ENCODE measurements around the gene DDX1. TPM values are rescaled to one million over a fixed set of nuclear protein-coding genes. Genes with fewer than 3 reads are reported as not detected.

DDX1 gene
- total and polyA plus RNA-seq, 10 of the 15 experiments (the other 5 are each of a cell fraction or from before 2014, with no cell fraction given) = 53.2 to 134 (median 85.6) TPM

GRCh38 chr2:15605721-15606120 lies 14.1 kb downstream of the DDX1 start (continued):
- TF ChIP-seq PBX3 (IDR thresholded peaks at IDR 0.05; ENCODE audit: insufficient replicate concordance, low read depth, low read length) (no peak), NRF1 (conservative IDR thresholded peaks at IDR 0.05; ENCODE audit: low read depth, low read length) (no peak)

- BruUV-seq (replicated peaks) = no TSS peak
- no peak overlapping the region for H3K4me3 ChIP-seq
- CTCF ChIA-PET = no interaction called here
- H3K36me3 ChIP-seq (ENCODE audit: control insufficient read depth in 2 of 2, insufficient read depth in 2 of 2, low read length in 1 of 2) = peaks cover 13 to 21% of the 10 kb centered on the region in 2 experiments
- intact Hi-C loops (cut with micrococcal nuclease; ENCODE audit: unreplicated experiment) (no loop called here), in situ Hi-C loops (cut with MboI) (no loop called here)
- ATAC-seq (no peak), DNase-seq (ENCODE audit: low read depth, low spot score) (no peak), FAIRE-seq (no peak)
- no peak overlapping the region for H3K4me2 ChIP-seq (ENCODE audit: control insufficient read depth, insufficient read depth)
- POLR2A ChIA-PET = no interaction called here
- RAD21 ChIA-PET (ENCODE audit: unreplicated experiment) = no interaction called here
- H3K79me2 ChIP-seq (ENCODE audit: control insufficient read depth, insufficient read depth, low read length) = no peaks in the 10 kb centered on the region
- H3K27ac ChIP-seq (ENCODE audit: control insufficient read depth, insufficient read depth) = no peak overlapping the region
- no peaks in the 10 kb centered on the region for H4K20me1 ChIP-seq (ENCODE audit: control insufficient read depth, insufficient read depth)
- H3K4me1 ChIP-seq (ENCODE audit: control insufficient read depth, insufficient read depth, low read length) = no peaks in the 10 kb centered on the region
- no peaks in the 10 kb centered on the region for H3K27me3 ChIP-seq (replicated peaks in 1 of 2; ENCODE audit: control insufficient read depth in 2 of 2, insufficient read depth in 2 of 2, low read length in 1 of 2)
- H3K9me3 ChIP-seq (replicated peaks; ENCODE audit: control insufficient read depth, insufficient read depth, low read length) = no peaks in the 10 kb centered on the region
- WGBS (ENCODE audit: insufficient coverage, insufficient replicate concordance, low lambda C conversion rate, missing lambda C conversion rate) = 90% methylated on average over 8 of the region's 8 CpGs
- SMC1A ChIA-PET (ENCODE audit: uncharacterized antibody, unreplicated experiment) = no interaction called here
- no peak overlapping the region for H2AFZ ChIP-seq (ENCODE audit: control insufficient read depth, low read depth, low read length)
- H3K9ac ChIP-seq (ENCODE audit: control insufficient read depth, insufficient read depth, low read length) = no peak overlapping the region
- no peak for TF ChIP-seq TCF7 (IDR thresholded peaks at IDR 0.05; ENCODE audit: borderline replicate concordance)
- no peak for TF ChIP-seq RUNX3 (IDR thresholded peaks at IDR 0.05; ENCODE audit: low read length)
- TF ChIP-seq CBX5 (IDR thresholded peaks at IDR 0.05; ENCODE audit: low read depth) = no peak
- TF ChIP-seq ZSCAN29 (IDR thresholded peaks at IDR 0.05) = no peak
- TF ChIP-seq CHD4 (IDR thresholded peaks at IDR 0.05) = no peak
- no peak for TF ChIP-seq BHLHE40 (IDR thresholded peaks at IDR 0.05; ENCODE audit: borderline replicate concordance in 1 of 2, low read depth in 2 of 2, low read length in 1 of 2)
- TF ChIP-seq NRF1 (conservative IDR thresholded peaks at IDR 0.05; ENCODE audit: low read depth, low read length) = no peak
- no peak for TF ChIP-seq CHD2 (IDR thresholded peaks at IDR 0.05; ENCODE audit: borderline replicate concordance, low read depth, low read length)
- TF ChIP-seq IKZF2 (IDR thresholded peaks at IDR 0.05) = no peak
- TF ChIP-seq SREBF1 (IDR thresholded peaks at IDR 0.05; ENCODE audit: low read length) = no peak
- no peak for TF ChIP-seq RELA (IDR thresholded peaks at IDR 0.05; ENCODE audit: borderline replicate concordance, partially characterized antibody)
- no peak for TF ChIP-seq ETV6 (conservative IDR thresholded peaks at IDR 0.05 in 1 of 2, IDR thresholded peaks at IDR 0.05 in 1 of 2; ENCODE audit: borderline replicate concordance in 1 of 2, low read depth in 1 of 2)
- TF ChIP-seq NKRF (conservative IDR thresholded peaks at IDR 0.05) = no peak
- no peak for TF ChIP-seq CREM (IDR thresholded peaks at IDR 0.05; ENCODE audit: low read depth)
- no peak for TF ChIP-seq HSF1 (IDR thresholded peaks at IDR 0.05; ENCODE audit: low read depth, low read length)
- TF ChIP-seq BRCA1 (IDR thresholded peaks at IDR 0.05; ENCODE audit: low read depth, low read length) = no peak
- no peak for TF ChIP-seq SREBF2 (IDR thresholded peaks at IDR 0.05; ENCODE audit: low read length)
These were observed 15.1 kb downstream of the DDX1 start for GRCh38 chr2:15606481-15607441.
